Measurements from ENCODE around the gene ZNRF3. TPM values are rescaled to one million over a fixed set of nuclear protein-coding genes. Genes with fewer than 3 reads are reported as not detected.

Gene ZNRF3
- total RNA-seq, 2 donors from 2014 or later, result 5.9 to 12.2 TPM

DNA sequence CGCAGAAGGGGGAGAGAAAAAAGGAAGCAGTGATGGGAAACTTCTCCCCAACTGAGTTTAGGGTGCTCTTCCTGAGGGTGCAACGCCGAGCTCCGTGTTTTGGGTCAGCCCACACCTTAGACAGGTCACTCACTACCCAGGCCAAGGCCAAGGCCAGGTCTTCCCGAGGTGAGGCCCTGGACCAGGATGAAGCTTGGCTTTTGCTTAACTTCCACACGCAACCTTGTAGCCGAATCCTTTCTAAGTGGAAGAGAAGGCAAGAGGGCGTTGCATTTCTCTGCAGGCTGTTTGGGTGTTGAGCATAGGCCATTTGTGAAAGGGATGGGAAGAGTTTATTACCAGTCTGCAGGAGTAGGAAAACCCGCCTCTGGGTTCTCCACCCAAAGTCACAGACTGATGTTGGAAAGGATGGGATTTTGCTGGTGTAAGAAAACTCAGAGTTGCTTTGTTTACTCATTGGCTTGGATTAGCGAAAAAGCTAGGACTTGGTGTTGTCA is 191.0 kb downstream of the ZNRF3 start:
- Histone ChIP-seq H3K4me3 (peak overlapping the region; percentile 48), H3K36me3 (no peaks in the 10 kb centered on the region), H3K9me3 (no peaks in the 10 kb centered on the region), H3K4me1 (peaks cover 9% of the 10 kb centered on the region), H3K27me3 (no peaks in the 10 kb centered on the region), H3K27ac (peak overlapping the region; percentile 1), H3K9ac (ENCODE audit: low read depth in 2 of 2, low read length in 2 of 2) (peak overlapping the region; percentile 64 to 90)
- TF ChIP-seq, protein P1, sequence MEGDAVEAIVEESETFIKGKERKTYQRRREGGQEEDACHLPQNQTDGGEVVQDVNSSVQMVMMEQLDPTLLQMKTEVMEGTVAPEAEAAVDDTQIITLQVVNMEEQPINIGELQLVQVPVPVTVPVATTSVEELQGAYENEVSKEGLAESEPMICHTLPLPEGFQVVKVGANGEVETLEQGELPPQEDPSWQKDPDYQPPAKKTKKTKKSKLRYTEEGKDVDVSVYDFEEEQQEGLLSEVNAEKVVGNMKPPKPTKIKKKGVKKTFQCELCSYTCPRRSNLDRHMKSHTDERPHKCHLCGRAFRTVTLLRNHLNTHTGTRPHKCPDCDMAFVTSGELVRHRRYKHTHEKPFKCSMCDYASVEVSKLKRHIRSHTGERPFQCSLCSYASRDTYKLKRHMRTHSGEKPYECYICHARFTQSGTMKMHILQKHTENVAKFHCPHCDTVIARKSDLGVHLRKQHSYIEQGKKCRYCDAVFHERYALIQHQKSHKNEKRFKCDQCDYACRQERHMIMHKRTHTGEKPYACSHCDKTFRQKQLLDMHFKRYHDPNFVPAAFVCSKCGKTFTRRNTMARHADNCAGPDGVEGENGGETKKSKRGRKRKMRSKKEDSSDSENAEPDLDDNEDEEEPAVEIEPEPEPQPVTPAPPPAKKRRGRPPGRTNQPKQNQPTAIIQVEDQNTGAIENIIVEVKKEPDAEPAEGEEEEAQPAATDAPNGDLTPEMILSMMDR (IDR thresholded peaks at IDR 0.05), result no peak
- DNase-seq, result peak; percentile 38
- intact Hi-C loops (cut with DNase I), result no loop called here

- H3K9me3 ChIP-seq, result no peaks in the 10 kb centered on the region
- H3K4me3 ChIP-seq, result no peak overlapping the region
- no peak for DNase-seq
- H3K27ac ChIP-seq, result no peak overlapping the region
- intact Hi-C loops (cut with DNase I), result no loop called here
- TF ChIP-seq, protein P1 (IDR thresholded peaks at IDR 0.05), result no peak
- peak overlapping the region in 1 of 2 donors; percentile 67 for H3K9ac ChIP-seq (ENCODE audit: low read depth in 2 of 2, low read length in 2 of 2)
- no peaks in the 10 kb centered on the region for H3K36me3 ChIP-seq
- H3K27me3 ChIP-seq, result no peaks in the 10 kb centered on the region
- no peaks in the 10 kb centered on the region for H3K4me1 ChIP-seq
Measured at GRCh38 chr22:29078036-29078868, 194.9 kb downstream of the ZNRF3 start.

DNA sequence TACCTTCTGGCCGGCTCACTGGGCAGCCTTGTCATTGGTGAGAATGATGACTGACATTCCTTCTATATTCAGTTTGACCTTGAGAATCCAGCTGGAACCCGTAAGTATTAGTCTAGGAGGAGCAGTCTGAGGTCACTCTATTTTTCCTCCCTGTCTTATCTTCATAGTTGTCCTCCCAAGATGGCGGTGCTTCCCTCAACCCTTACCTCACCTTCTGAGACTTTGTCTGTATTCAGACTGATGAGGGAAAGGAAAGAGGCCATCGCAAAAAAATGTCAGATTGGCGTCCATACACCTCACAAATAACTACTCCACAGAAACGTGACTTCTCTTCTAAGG is 195.5 kb downstream of the ZNRF3 start:
- Histone ChIP-seq H3K4me3 (no peak overlapping the region), H3K4me1 (no peaks in the 10 kb centered on the region), H3K27ac (peak overlapping the region; percentile 46), H3K36me3 (no peaks in the 10 kb centered on the region), H3K9me3 (no peaks in the 10 kb centered on the region), H3K27me3 (no peaks in the 10 kb centered on the region), H3K9ac (ENCODE audit: low read depth in 2 of 2, low read length in 2 of 2) (peak overlapping the region in 1 of 2 donors; percentile 67)
- intact Hi-C loops (cut with DNase I), result no loop called here
- DNase-seq, result no peak
- TF ChIP-seq, protein P1 (IDR thresholded peaks at IDR 0.05), result no peak

GRCh38 chr22:29079218-29079901 is 196.0 kb downstream of the ZNRF3 start:
- intact Hi-C loops (cut with DNase I), result no loop called here

More at GRCh38 chr22:29079218-29079901, 196.0 kb downstream of the ZNRF3 start:
- peak overlapping the region in 1 of 2 donors; percentile 67 for H3K9ac ChIP-seq (ENCODE audit: low read depth in 2 of 2, low read length in 2 of 2)
- H3K4me1 ChIP-seq, result no peaks in the 10 kb centered on the region
- peak overlapping the region; percentile 46 for H3K27ac ChIP-seq
- no peaks in the 10 kb centered on the region for H3K9me3 ChIP-seq
- H3K27me3 ChIP-seq, result no peaks in the 10 kb centered on the region
- TF ChIP-seq, protein P1 (IDR thresholded peaks at IDR 0.05), result no peak
- no peaks in the 10 kb centered on the region for H3K36me3 ChIP-seq
- DNase-seq, result peak; percentile 70
- H3K4me3 ChIP-seq, result no peak overlapping the region
